NCI-H510A (cell line): ENCODE data around the gene GAN.
"Not testable (repeated sequence)": the region's sequence is repeated elsewhere in the genome, so short reads cannot be mapped to it uniquely, and the experiment has no call there.

Experiments
- DNase-seq: peaks from one replicate; lab custom pipeline; 2025; lab: John Stamatoyannopoulos, UW

Gene GAN

GRCh38 chr16:81401035-81401950 is 86.5 kb downstream of the GAN start:
- no peak for DNase-seq

GRCh38 chr16:81403208-81403600 is 88.4 kb downstream of the GAN start:
- DNase-seq, result no peak

- peak; percentile 49 for DNase-seq
These were observed 89.0 kb downstream of the GAN start for GRCh38 chr16:81403601-81404391.

GRCh38 chr16:81405002-81405401 is 90.2 kb downstream of the GAN start:
- not testable (repeated sequence) for DNase-seq

- DNase-seq, result no peak
These were observed 90.9 kb downstream of the GAN start for GRCh38 chr16:81405702-81406113.

- no peak for DNase-seq
These were observed 93.7 kb downstream of the GAN start for GRCh38 chr16:81408409-81408950.

- no peak for DNase-seq
These were observed 94.3 kb downstream of the GAN start for GRCh38 chr16:81409016-81409556.

- no peak for DNase-seq
These were observed 96.0 kb downstream of the GAN start for GRCh38 chr16:81410643-81411293.

GRCh38 chr16:81413245-81413990 is 98.7 kb downstream of the GAN start:
- no peak for DNase-seq

- no peak for DNase-seq
These were observed 101.0 kb downstream of the GAN start for GRCh38 chr16:81415751-81416150.

GRCh38 chr16:81416749-81417148 is 102.0 kb downstream of the GAN start:
- no peak for DNase-seq

- no peak for DNase-seq
These were observed 102.4 kb downstream of the GAN start for GRCh38 chr16:81417210-81417609.

- DNase-seq, result no peak
These were observed 105.0 kb downstream of the GAN start for GRCh38 chr16:81419806-81420205.

- DNase-seq, result no peak
These were observed 106.4 kb downstream of the GAN start for GRCh38 chr16:81421126-81421525.

- no peak for DNase-seq
These were observed 106.8 kb downstream of the GAN start for GRCh38 chr16:81421536-81421935.

GRCh38 chr16:81422153-81422552 is 107.4 kb downstream of the GAN start:
- DNase-seq, result not testable (repeated sequence)

- DNase-seq, result no peak
These were observed 110.0 kb downstream of the GAN start for GRCh38 chr16:81424771-81425170.

GRCh38 chr16:81427219-81427618 is 112.5 kb downstream of the GAN start:
- DNase-seq, result peak; percentile 35

- DNase-seq, result no peak
These were observed 114.3 kb downstream of the GAN start for GRCh38 chr16:81429045-81429521.

- no peak for DNase-seq
These were observed 117.0 kb downstream of the GAN start for GRCh38 chr16:81431554-81432353.
